Measurements from ENCODE around the gene MORF4L1.

DNA sequence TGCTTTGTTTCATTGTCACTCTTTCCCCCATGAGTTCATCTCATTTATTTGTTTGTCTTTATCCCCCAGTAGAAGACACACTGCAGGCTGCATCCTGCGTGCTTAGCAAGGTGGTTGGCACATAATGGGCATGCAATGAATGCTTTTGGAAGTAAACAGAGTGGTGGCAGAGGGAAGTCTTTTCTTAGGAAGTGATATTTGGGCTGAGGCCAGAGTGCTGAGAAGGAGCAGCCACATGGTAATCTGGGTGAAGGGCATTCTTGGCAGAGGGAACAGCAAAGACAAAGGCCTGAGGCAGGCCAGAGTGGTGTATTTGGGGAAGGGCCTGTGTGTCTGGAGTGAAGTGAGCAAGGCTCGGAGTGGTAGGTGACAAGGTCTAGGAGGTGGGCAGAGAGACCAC lies 43.8 kb upstream of the MORF4L1 start:
- TF ChIP-seq, protein P1, sequence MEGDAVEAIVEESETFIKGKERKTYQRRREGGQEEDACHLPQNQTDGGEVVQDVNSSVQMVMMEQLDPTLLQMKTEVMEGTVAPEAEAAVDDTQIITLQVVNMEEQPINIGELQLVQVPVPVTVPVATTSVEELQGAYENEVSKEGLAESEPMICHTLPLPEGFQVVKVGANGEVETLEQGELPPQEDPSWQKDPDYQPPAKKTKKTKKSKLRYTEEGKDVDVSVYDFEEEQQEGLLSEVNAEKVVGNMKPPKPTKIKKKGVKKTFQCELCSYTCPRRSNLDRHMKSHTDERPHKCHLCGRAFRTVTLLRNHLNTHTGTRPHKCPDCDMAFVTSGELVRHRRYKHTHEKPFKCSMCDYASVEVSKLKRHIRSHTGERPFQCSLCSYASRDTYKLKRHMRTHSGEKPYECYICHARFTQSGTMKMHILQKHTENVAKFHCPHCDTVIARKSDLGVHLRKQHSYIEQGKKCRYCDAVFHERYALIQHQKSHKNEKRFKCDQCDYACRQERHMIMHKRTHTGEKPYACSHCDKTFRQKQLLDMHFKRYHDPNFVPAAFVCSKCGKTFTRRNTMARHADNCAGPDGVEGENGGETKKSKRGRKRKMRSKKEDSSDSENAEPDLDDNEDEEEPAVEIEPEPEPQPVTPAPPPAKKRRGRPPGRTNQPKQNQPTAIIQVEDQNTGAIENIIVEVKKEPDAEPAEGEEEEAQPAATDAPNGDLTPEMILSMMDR (IDR thresholded peaks at IDR 0.05), result no peak
- no peak for TF ChIP-seq POLR2A (IDR thresholded peaks at IDR 0.05)
